Measurements from ENCODE around the gene STMN1. TPM values are rescaled to one million over a fixed set of nuclear protein-coding genes. Genes with fewer than 3 reads are reported as not detected.

STMN1 gene
- total RNA-seq, 1 experiment from 2014 or later, result 418 TPM

DNA sequence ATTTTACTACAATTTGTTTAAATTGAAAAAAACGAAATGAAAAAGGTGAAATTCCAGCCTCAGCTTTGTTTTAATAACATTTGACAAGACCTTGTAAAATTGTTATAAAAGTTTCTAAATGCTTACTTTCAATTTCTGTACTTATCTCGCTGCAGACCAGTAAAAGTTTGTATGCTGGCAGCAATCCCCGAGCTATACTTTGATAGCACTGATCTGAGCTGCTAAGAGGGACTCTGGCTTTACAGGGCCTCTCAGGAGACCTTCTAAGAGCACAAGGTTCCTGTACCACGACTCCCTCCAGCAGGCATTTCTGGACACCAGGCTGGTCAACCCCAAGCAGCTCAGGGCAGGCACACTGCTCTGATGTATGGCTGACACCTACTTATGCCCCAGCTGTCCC lies 13.1 kb downstream of the STMN1 start (continued):
- TF ChIP-seq PRDM15 (CRISPR knock-in tag; IDR thresholded peaks at IDR 0.05) (no peak), NFATC4 (CRISPR knock-in tag; IDR thresholded peaks at IDR 0.05) (no peak)
- TF ChIP-seq, protein P1, sequence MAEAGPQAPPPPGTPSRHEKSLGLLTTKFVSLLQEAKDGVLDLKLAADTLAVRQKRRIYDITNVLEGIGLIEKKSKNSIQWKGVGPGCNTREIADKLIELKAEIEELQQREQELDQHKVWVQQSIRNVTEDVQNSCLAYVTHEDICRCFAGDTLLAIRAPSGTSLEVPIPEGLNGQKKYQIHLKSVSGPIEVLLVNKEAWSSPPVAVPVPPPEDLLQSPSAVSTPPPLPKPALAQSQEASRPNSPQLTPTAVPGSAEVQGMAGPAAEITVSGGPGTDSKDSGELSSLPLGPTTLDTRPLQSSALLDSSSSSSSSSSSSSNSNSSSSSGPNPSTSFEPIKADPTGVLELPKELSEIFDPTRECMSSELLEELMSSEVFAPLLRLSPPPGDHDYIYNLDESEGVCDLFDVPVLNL (CRISPR knock-in tag; IDR thresholded peaks at IDR 0.05; ENCODE audit: borderline replicate concordance, low read depth), result no peak

- ChIA-PET CTCF (interaction anchor here (0.5 to 2.5 kb wide), 11 partner anchors 14 to 932 kb away, joined by 3 to 12 read pairs (median 5); partner anchors contain the start of genes PAFAH2, PAQR7 and STMN1), POLR2A (interaction anchor here (0.6 to 1.0 kb wide), 5 partner anchors 27 to 92 kb away, joined by 3 to 5 read pairs (median 3); no protein-coding TSS in a partner anchor)
- Mint-ChIP-seq H3K27ac (no peak overlapping the region), H3K27me3 (ENCODE audit: low read depth) (no peaks in the 10 kb centered on the region), H3K36me3 (no peaks in the 10 kb centered on the region), H3K4me1 (peaks cover 30% of the 10 kb centered on the region), H3K9me3 (no peaks in the 10 kb centered on the region), H3K4me3 (no peak overlapping the region)
- ATAC-seq, result no peak
- TF ChIP-seq HMGA2 (CRISPR knock-in tag; IDR thresholded peaks at IDR 0.05) (no peak), ZMAT4 (CRISPR knock-in tag; IDR thresholded peaks at IDR 0.05) (no peak), ZNF532 (CRISPR knock-in tag; IDR thresholded peaks at IDR 0.05; ENCODE audit: borderline replicate concordance) (no peak), PREB (CRISPR knock-in tag; IDR thresholded peaks at IDR 0.05; ENCODE audit: borderline replicate concordance) (no peak), ZSCAN18 (CRISPR knock-in tag; IDR thresholded peaks at IDR 0.05) (no peak), NFATC4 (CRISPR knock-in tag; IDR thresholded peaks at IDR 0.05) (no peak), ATF2 (CRISPR knock-in tag; IDR thresholded peaks at IDR 0.05; ENCODE audit: borderline replicate concordance, low read depth) (no peak), ZNF416 (CRISPR knock-in tag; IDR thresholded peaks at IDR 0.05) (no peak), ARID4B (CRISPR knock-in tag; IDR thresholded peaks at IDR 0.05; ENCODE audit: borderline replicate concordance) (no peak), OVOL2 (CRISPR knock-in tag; IDR thresholded peaks at IDR 0.05; ENCODE audit: borderline replicate concordance) (no peak), ZNF232 (CRISPR knock-in tag; IDR thresholded peaks at IDR 0.05) (no peak)
- TF ChIP-seq, protein P2, sequence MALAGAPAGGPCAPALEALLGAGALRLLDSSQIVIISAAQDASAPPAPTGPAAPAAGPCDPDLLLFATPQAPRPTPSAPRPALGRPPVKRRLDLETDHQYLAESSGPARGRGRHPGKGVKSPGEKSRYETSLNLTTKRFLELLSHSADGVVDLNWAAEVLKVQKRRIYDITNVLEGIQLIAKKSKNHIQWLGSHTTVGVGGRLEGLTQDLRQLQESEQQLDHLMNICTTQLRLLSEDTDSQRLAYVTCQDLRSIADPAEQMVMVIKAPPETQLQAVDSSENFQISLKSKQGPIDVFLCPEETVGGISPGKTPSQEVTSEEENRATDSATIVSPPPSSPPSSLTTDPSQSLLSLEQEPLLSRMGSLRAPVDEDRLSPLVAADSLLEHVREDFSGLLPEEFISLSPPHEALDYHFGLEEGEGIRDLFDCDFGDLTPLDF (CRISPR knock-in tag; IDR thresholded peaks at IDR 0.05), result no peak
- DNase-seq (ENCODE audit: low spot score), result no peak
Measured at GRCh38 chr1:25891606-25892005, 14.6 kb downstream of the STMN1 start.
